EH (cell line): ENCODE data around the gene RAB11B.
"Not testable (repeated sequence)": the region's sequence is repeated elsewhere in the genome, so short reads cannot be mapped to it uniquely, and the experiment has no call there.

Source experiments
- DNase-seq: peaks from one replicate; pipeline ENCODE4 v3.0.0-alpha.2; 2015; ENCODE audit warnings: low read depth

Gene RAB11B

DNA sequence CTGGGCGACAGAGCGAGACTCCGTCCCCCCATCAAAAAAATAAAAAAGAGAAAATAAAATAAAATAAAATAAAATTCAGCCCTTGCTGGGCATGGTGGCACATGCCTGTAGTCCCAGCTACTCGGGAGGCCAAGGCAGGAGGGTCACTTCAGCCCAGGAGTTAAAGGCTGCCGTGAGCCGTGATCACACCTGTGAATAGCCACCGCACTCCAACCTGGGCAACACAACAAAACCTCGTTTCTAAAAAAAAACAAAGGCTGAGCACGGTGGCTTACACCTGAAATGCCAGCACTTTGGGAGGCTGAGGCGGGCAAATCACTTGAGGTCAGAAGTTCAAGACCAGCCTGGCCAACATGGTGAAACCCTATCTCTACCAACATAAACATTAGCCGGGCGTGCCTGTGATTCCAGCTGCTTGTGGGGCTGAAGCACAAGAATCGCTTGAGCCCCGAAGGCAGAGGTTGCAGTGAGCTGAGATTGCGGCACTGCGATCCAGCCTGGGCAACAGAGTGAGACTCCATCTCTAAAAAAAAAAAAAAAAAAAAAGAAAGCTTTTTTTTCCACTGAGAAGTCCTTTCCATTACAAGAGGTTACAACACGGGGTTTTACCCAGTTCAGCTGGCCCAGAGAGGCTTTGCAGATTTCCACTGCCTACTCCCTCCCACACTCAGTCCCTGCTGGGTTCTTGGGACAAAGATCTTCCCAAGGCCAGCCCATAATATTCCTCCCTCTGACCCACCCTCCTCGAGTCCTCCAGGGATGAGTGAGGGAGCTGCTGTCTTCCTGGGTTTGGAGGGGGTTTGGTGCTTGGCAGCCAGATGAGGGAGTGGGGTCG lies 19.8 kb upstream of the RAB11B start:
- no peak for DNase-seq

DNA sequence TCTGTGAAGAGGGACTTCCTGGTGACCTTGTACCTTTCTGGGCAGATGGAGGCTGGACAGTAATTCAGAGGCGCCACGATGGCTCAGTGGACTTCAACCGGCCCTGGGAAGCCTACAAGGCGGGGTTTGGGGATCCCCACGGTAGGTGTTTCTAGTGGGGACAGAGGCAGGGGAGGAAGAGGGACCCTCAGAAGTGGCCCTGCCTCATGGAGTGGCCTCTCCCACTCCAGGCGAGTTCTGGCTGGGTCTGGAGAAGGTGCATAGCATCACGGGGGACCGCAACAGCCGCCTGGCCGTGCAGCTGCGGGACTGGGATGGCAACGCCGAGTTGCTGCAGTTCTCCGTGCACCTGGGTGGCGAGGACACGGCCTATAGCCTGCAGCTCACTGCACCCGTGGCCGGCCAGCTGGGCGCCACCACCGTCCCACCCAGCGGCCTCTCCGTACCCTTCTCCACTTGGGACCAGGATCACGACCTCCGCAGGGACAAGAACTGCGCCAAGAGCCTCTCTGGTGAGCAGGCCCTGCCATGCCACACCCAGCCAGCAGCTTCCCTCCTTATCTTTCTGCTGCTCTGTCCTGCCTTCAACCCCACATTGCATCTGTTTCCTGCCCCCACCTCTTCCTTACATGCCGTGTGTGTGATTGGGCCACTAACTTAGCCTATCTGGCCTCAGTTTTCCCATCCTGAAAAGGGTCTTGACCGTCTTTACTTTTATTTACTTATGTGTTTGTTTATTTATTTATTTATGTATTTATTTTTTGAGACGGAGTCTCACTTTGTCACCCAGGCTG lies 19.0 kb upstream of the RAB11B start:
- no peak for DNase-seq

DNA sequence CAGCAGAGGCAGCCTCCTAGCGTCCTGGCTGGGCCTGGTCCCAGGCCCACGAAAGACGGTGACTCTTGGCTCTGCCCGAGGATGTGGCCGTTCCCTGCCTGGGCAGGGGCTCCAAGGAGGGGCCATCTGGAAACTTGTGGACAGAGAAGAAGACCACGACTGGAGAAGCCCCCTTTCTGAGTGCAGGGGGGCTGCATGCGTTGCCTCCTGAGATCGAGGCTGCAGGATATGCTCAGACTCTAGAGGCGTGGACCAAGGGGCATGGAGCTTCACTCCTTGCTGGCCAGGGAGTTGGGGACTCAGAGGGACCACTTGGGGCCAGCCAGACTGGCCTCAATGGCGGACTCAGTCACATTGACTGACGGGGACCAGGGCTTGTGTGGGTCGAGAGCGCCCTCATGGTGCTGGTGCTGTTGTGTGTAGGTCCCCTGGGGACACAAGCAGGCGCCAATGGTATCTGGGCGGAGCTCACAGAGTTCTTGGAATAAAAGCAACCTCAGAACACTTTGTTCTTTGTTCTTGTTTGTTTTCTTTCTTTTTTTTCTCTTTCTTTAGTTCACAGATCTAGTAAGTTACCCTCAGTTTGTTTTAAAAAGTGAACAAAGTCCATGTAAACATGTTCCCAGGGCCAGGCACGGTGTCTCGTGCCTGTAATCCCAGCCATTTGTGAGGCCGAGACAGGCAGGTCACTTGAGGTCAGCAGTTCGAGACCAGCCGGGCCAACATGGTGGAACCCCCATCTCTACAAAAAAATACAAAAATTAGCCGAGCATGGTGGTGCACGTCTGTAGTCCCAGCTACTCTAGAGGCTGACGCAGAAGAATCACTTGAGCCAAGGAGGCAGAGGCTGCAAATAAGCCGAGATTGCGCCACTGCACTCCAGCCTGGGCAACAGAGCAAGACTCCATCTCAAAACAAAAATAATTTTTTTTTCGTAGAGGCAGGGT lies 16.0 kb upstream of the RAB11B start:
- DNase-seq: no peak

DNA sequence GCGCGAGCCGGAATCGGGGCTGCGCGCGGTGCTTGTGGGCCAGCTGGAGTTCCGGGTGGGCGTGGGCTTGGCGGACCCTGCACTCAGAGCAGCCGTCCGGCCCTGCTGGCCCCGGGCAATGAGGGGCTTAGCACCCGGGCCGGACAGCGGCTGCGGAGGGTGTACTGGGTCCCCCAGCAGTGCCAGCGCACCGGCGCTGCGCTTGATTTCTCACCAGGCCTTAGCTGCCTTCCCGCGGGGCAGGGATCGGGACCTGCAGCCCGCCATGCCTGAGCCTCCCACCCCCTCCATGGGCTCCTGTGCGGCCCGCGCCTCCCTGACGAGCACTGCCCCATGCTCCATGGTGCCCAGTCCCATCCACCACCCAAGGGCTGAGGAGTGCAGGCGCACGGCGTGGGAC lies 14.4 kb upstream of the RAB11B start:
- not testable (repeated sequence) for DNase-seq

DNA sequence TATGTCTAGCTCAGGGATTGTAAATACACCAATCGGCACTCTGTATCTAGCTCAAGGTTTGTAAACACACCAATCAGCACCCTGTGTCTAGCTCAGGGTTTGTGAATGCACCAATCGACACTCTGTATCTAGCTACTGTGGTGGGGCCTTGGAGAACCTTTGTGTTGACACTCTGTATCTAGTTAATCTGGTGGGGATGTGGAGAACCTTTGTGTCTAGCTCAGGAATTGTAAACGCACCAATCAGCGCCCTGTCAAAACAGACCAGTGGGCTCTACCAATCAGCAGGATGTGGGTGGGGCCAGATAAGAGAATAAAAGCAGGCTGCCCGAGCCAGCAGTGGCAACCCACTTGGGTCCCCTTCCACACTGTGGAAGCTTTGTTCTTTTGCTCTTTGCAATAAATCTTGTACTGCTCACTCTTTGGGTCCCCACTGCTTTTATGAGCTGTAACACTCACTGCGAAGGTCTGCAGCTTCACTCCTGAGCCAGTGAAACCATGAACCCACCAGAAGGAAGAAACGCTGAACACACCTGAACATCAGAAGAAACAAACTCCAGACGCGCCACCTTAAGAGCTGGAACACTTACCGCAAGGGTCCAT lies 13.7 kb upstream of the RAB11B start:
- DNase-seq: not testable (repeated sequence)

DNA sequence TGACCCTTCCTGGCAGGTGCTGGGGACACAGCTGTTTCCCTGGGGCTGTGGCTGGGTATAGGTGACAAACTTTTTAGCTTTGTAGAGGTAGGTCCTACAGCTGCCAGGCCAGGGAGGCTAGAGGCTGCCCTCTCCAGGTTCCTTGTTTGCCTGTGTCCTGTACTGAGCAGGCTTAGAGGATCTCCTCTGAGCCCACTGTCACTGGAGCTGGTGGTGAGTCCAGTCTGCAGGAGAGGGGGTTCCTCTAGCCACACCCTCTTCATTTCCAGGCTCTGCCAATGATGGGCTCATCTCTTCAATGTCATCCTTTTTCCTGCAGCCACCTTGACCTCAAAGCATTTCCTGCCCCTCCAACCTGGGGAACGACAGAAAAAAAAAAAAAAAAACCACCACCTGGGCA lies 12.6 kb upstream of the RAB11B start:
- no peak for DNase-seq

DNA sequence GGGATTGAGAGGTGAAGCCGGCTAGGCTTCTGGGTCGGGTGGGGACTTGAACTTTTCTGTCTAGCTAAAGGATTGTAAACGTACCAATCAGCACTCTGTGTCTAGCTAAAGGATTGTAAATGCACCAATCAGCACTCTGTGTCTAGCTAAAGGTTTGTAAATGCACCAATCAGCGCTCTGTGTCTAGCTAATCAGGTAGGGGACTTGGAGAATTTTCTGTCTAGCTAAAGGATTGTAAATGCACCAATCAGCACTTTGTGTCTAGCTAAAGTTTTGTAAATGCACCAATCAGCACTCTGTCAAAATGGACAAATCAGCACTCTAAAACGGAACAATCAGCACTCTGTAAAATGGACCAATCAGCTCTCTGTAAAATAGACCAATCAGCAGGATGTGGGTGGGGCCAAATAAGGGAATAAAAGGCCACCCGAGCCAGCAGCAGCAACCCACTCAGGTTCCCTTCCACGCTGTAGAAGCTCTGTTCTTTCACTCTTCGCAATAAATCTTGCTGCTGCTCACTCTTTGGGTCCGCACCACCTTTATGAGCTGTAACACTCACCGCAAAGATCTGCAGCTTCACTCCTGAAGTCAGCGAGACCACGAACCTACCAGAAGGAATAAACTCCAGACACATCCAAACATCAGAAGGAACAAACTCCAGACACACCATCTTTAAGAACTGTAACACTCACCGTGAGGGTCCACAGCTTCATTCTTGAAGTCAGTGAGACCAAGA lies 10.8 kb upstream of the RAB11B start:
- DNase-seq: not testable (repeated sequence)

DNA sequence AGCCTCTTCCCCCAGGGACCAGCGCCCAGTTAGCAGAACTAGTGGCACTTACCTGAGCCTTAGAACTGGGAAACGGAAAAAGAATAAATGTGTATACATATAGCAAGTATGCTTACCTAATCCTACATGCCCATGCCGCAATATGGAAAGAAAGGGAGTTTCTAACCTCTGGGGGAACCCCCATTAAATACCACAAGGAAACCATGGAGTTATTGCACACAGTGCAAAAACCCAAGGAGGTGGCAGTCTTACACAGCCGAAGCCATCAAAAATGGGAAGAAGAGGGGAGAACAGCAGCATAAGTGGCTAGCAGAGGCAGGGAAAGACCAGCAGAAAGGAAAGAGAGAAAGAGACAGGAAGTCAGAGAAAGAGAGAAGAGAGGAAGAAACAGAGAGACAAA lies 5.6 kb upstream of the RAB11B start:
- DNase-seq: not testable (repeated sequence)

DNA sequence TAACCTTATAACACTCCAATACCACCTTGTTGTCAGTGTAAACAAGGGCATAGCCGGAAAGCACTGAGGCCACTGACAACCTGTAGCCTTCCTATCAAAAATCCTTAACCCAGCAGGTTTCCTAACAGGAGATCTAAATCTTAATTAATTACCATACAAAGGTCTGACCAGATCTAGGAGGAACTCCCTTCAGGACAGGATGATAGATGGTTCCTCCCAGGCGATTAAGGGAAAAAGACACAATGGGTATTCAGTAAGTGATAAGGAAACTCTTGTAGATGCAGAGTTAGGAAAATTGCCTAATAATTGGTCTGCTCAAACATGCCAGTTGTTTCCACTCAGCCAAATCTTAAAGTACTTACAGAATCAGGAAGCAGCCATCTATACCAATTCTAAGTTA lies 5.1 kb upstream of the RAB11B start:
- not testable (repeated sequence) for DNase-seq

DNA sequence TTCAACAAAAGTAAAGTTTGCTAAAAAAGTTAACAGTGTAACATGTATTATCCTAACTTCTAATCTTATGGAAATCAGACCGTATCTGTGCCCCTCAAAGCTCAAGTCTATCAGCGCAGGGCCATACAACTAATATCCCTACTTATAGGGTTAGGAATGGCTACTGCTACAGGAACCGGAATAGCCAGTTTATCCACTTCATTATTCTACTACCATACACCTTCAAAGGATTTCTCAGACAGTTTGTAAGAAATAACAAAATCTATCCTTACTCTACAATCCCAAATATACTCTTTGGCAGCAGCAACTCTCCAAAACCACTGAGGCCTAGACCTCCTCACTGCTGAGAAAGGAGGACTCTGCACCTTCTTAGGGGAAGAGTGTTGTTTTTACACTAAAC lies 4.6 kb upstream of the RAB11B start:
- DNase-seq: not testable (repeated sequence)

DNA sequence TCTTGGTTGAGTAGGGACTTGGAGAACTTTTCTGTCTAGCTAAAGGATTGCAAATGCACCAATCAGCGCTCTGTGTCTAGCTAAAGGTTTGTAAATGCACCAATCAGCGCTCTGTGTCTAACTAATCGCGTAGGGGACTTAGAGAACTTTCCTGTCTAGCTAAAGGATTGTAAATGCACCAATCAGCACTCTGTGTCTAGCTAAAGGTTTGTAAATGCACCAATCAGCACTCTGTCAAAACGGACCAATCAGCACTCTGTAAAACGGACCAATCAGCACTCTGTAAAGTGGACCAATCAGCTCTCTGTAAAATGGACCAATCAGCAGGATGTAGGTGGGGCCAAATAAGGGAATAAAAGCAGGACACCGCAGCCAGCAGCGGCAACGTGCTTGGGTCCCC lies 3.7 kb upstream of the RAB11B start:
- DNase-seq: not testable (repeated sequence)

DNA sequence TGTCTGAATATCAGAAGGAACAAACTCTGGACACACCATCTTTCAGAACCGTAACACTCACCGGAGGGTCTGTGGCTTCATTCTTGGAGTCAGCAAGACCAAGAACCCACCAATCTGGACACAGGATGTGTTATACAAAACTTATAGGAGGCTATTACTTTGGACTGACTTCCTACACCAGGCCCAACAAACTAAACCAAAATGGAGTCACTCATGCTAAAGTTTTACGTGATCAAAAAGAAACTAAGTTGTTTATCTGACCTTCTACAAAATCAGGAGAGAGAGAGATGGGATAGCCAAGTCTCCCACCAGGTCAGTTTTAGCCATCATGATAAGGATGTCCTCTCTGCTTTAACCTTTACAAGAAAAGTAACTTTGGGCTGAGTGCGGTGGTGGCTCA lies 3.2 kb upstream of the RAB11B start:
- no peak for DNase-seq

DNA sequence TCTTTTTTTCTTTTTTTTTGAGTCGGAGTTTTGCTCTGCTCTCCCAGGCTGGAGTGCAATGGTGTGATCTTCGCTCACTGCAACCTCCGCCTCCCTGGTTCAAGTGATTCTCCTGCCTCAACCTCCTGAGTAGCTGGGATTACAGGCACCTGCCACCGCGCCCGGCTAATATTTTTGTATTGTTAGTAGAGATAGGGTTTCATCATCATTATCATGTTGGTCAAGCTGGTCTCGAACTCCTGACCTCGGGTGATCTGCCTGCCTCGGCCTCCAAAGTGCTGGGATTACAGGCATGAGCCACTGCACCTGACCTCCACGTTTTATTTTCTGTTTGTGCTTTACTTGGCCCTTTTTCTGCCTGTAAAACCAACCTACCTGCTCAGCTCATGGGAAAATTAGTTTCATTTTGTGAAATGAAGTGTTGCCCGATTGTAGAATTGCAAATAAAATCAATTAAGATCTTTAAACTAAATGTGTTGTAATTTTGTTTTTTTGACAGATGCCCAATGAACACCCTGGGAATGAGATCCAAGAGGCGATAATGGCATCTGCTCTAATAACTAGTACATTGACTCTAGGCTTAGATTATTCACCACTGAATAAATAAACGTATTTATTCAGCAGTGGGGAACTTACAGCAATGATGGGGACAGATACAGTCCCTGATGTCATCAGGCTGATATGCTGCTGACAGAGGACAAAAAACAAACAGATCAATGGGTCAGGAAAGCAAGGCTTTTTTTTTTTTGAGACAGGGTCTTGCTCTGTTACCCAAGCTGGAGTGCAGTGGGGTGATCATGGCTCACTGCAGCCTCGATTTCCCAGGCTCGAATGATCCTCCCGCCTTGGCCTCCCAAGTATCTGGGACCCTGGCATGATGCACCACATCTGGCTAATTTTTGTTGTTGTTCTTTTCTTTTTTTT lies 2.2 kb upstream of the RAB11B start:
- DNase-seq: peak; percentile 35

DNA sequence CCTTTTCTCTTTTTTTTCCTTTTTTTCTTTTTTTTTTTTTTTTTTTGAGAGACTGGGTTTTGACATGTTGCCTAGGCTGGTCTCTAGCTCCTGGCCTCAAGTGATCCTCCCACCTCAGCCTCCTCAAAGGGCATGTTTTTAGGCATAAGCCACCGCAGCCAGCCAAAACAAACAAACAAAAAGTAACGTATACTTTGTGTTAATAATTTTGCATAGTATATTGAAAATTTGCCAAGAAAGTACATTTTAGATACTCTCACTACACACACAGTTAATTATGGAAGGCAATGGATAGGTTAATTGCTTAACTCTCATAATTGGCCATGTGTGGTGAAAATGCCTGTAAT lies 1.6 kb upstream of the RAB11B start:
- DNase-seq: no peak

DNA sequence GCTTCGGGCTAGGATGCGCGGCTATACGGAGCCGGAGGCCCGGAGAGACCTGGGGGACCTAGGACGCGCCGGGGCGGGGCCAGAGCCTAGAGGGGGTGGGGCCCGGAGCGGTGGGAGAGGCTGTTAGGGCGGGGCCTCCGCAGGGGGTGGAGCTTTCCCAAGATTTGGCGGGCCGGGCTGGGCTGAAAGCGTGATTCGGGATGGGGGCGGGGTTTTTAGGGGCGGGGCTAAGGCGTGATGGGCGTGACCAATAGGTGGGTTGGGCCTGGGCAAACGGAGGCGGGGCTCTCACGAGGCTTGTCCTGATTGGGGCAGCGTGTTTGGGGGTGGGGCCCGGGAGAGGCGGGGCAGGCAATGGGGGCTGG lies 439 bp downstream of the RAB11B start:
- peak; percentile 93 for DNase-seq

DNA sequence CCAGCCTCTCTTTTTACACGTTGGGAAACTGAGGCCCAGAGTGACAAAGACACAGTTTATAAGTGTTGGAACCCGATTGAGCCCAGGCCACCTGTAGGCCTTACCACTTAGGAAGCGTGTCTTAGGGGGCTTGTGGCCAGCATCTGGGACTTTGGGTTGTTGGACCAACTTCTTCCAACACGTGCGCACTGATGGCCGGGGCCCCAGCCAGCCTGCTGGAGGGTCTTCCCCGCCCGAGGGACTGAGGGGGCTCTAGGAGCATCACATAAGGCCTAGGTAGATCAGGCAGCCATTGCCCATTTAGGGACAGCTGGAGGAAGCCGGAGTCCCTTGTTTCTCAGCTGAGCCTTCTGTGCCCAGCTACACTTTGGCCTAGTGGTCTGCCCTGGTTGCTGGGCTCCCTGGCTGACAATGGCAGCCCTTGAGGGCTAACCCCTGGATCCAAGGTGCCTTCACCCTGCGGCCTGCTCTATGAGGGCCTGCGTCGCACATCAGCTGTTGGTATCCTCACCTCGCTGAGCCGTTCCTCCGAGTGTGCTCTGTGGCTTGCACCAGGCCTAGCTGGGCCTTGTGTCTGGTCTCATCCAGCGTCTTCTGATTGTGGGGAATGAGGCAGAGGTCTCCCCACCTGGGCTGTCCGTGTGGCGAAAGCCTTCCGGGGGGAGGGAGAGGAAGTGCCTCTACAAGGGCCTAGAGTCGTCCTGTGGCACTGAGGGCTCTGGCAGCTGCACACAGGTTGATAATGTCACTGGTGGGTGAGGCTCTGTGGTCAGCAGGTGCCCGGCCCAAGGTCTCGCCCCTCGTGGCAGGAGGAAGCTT lies 1.2 kb downstream of the RAB11B start:
- no peak for DNase-seq

DNA sequence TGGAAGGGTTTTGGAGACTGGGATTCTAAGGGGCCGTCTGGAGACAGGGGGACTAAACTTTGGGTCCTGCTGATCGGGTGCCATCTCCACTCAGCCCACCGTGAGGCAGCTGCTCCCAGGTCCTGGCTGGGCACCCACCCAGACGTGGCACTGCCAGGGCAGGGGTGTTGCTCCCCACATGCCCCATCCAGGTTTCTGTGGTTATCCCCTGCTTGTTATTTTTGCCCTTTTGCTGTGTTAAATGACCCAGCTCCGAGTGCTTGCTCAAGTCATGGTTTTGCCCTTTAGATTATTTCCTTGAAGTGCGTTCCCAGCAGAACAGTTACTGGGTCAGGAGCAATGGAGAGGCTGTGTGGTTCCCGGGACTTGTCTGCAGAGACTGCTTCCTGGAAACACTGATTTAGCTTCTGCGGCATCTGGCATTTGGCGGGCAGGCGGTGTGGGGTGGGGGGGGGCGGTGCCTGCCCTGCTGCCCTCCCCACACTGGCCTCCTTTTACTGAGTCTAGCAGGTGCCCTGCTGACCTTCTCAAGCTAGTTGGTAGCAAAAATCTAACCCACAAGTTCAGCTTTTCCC lies 1.9 kb downstream of the RAB11B start:
- no peak for DNase-seq

DNA sequence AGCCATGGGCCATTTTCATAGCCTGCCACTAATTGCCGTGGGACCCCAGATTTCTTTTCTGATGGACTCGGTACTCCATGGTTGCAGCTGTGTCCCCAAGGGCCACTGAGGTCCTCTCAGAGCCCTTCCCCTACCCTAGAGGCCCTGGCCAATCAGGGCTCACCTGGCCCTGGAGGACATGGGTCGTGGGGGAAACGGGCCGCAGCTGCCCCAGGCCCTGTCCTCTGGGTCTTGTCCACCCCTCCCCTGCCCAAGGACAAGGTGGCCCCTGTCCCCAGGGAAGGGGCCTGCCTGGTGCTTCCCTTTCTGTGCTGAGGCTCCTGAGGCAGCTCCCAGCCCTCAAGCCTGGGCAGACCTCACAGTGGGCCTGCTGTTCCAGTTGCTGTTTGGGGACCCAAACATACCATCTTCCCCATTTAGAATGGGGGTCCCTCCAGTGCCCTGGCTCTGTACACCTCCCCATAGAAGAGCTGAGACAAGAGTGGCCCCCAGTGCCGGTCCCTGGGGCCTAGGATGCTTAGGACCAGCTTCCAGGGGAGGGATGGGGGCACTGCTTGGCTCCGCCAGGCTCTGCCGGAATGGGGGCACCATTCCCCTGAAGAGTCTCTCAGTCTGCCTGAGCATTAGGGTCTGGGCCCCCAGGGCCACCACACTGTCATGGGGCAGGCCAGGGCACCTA lies 3.2 kb downstream of the RAB11B start:
- no peak for DNase-seq
